ENCODE data around the gene ZFAND5.

The ZFAND5 gene

GRCh38 chr9:72315510-72316311 lies 49.3 kb downstream of the ZFAND5 start:
- no peaks in the 10 kb centered on the region for H3K27me3 ChIP-seq (ENCODE audit: low read depth, low read length)
- H3K27ac ChIP-seq (ENCODE audit: low read length): no peak overlapping the region
- no peaks in the 10 kb centered on the region for H3K9me3 ChIP-seq (ENCODE audit: control insufficient read depth in 1 of 2, low read length in 2 of 2)
- peak overlapping the region; percentile 19 to 53 for H3K4me3 ChIP-seq (ENCODE audit: low read depth in 1 of 2, low read length in 2 of 2)
- H3K4me1 ChIP-seq (ENCODE audit: control insufficient read depth in 1 of 2, insufficient read depth in 2 of 2, low read length in 2 of 2): peaks cover 0 to 24% of the 10 kb centered on the region in 2 donors
- no peaks in the 10 kb centered on the region for H3K36me3 ChIP-seq (ENCODE audit: control insufficient read depth in 1 of 2, insufficient read depth in 2 of 2, low read length in 2 of 2)

- Histone ChIP-seq H3K36me3 (ENCODE audit: control insufficient read depth in 1 of 2, insufficient read depth in 2 of 2, low read length in 2 of 2) (no peaks in the 10 kb centered on the region), H3K4me3 (ENCODE audit: low read depth in 1 of 2, low read length in 2 of 2) (peak overlapping the region; percentile 19 to 53), H3K4me1 (ENCODE audit: control insufficient read depth in 1 of 2, insufficient read depth in 2 of 2, low read length in 2 of 2) (peaks cover 0 to 24% of the 10 kb centered on the region in 2 donors), H3K27ac (ENCODE audit: low read length) (peak overlapping the region; percentile 67), H3K9me3 (ENCODE audit: control insufficient read depth in 1 of 2, low read length in 2 of 2) (no peaks in the 10 kb centered on the region), H3K27me3 (ENCODE audit: low read depth, low read length) (no peaks in the 10 kb centered on the region)
These were observed 49.9 kb downstream of the ZFAND5 start for GRCh38 chr9:72315089-72315509.

GRCh38 chr9:72313507-72313906 lies 51.5 kb downstream of the ZFAND5 start:
- Histone ChIP-seq H3K27me3 (ENCODE audit: low read depth, low read length) (no peaks in the 10 kb centered on the region), H3K9me3 (ENCODE audit: control insufficient read depth in 1 of 2, low read length in 2 of 2) (no peaks in the 10 kb centered on the region), H3K36me3 (ENCODE audit: control insufficient read depth in 1 of 2, insufficient read depth in 2 of 2, low read length in 2 of 2) (no peaks in the 10 kb centered on the region), H3K4me1 (ENCODE audit: control insufficient read depth in 1 of 2, insufficient read depth in 2 of 2, low read length in 2 of 2) (peaks cover 4 to 24% of the 10 kb centered on the region in 2 donors), H3K4me3 (ENCODE audit: low read depth in 1 of 2, low read length in 2 of 2) (no peak overlapping the region), H3K27ac (ENCODE audit: low read length) (no peak overlapping the region)

- H3K36me3 ChIP-seq (ENCODE audit: control insufficient read depth in 1 of 2, insufficient read depth in 2 of 2, low read length in 2 of 2): no peaks in the 10 kb centered on the region
- H3K27me3 ChIP-seq (ENCODE audit: low read depth, low read length): no peaks in the 10 kb centered on the region
- H3K4me1 ChIP-seq (ENCODE audit: control insufficient read depth in 1 of 2, insufficient read depth in 2 of 2, low read length in 2 of 2): peaks cover 4 to 24% of the 10 kb centered on the region in 2 donors
- H3K9me3 ChIP-seq (ENCODE audit: control insufficient read depth in 1 of 2, low read length in 2 of 2): no peaks in the 10 kb centered on the region
- no peak overlapping the region for H3K4me3 ChIP-seq (ENCODE audit: low read depth in 1 of 2, low read length in 2 of 2)
- H3K27ac ChIP-seq (ENCODE audit: low read length): no peak overlapping the region
These were observed 52.5 kb downstream of the ZFAND5 start for GRCh38 chr9:72312386-72312987.

- no peak overlapping the region for H3K4me3 ChIP-seq (ENCODE audit: low read depth in 1 of 2, low read length in 2 of 2)
- H3K27ac ChIP-seq (ENCODE audit: low read length): no peak overlapping the region
These were observed 55.5 kb downstream of the ZFAND5 start for GRCh38 chr9:72309364-72310133.

GRCh38 chr9:72306761-72307160 lies 58.2 kb downstream of the ZFAND5 start:
- no peak overlapping the region for H3K27ac ChIP-seq (ENCODE audit: low read length)

More at GRCh38 chr9:72309364-72310133, 55.5 kb downstream of the ZFAND5 start:
- H3K27me3 ChIP-seq (ENCODE audit: low read depth, low read length): no peaks in the 10 kb centered on the region
- no peaks in the 10 kb centered on the region for H3K9me3 ChIP-seq (ENCODE audit: control insufficient read depth in 1 of 2, low read length in 2 of 2)
- H3K36me3 ChIP-seq (ENCODE audit: control insufficient read depth in 1 of 2, insufficient read depth in 2 of 2, low read length in 2 of 2): no peaks in the 10 kb centered on the region
- H3K4me1 ChIP-seq (ENCODE audit: control insufficient read depth in 1 of 2, insufficient read depth in 2 of 2, low read length in 2 of 2): peaks cover 5 to 14% of the 10 kb centered on the region in 2 donors

GRCh38 chr9:72305707-72306106 lies 59.3 kb downstream of the ZFAND5 start:
- Histone ChIP-seq H3K9me3 (ENCODE audit: control insufficient read depth in 1 of 2, low read length in 2 of 2) (no peaks in the 10 kb centered on the region), H3K4me1 (ENCODE audit: control insufficient read depth in 1 of 2, insufficient read depth in 2 of 2, low read length in 2 of 2) (peaks cover 4 to 10% of the 10 kb centered on the region in 2 donors), H3K4me3 (ENCODE audit: low read depth in 1 of 2, low read length in 2 of 2) (peak overlapping the region; percentile 34 to 44), H3K27me3 (ENCODE audit: low read depth, low read length) (no peaks in the 10 kb centered on the region), H3K36me3 (ENCODE audit: control insufficient read depth in 1 of 2, insufficient read depth in 2 of 2, low read length in 2 of 2) (no peaks in the 10 kb centered on the region), H3K27ac (ENCODE audit: low read length) (peak overlapping the region; percentile 74)

More at GRCh38 chr9:72306761-72307160, 58.2 kb downstream of the ZFAND5 start:
- Histone ChIP-seq H3K4me1 (ENCODE audit: control insufficient read depth in 1 of 2, insufficient read depth in 2 of 2, low read length in 2 of 2) (peaks cover 4 to 10% of the 10 kb centered on the region in 2 donors), H3K27me3 (ENCODE audit: low read depth, low read length) (no peaks in the 10 kb centered on the region), H3K4me3 (ENCODE audit: low read depth in 1 of 2, low read length in 2 of 2) (no peak overlapping the region), H3K36me3 (ENCODE audit: control insufficient read depth in 1 of 2, insufficient read depth in 2 of 2, low read length in 2 of 2) (no peaks in the 10 kb centered on the region), H3K9me3 (ENCODE audit: control insufficient read depth in 1 of 2, low read length in 2 of 2) (no peaks in the 10 kb centered on the region)

GRCh38 chr9:72305102-72305546 lies 59.9 kb downstream of the ZFAND5 start:
- Histone ChIP-seq H3K9me3 (ENCODE audit: control insufficient read depth in 1 of 2, low read length in 2 of 2) (no peaks in the 10 kb centered on the region), H3K27ac (ENCODE audit: low read length) (peak overlapping the region; percentile 74), H3K4me1 (ENCODE audit: control insufficient read depth in 1 of 2, insufficient read depth in 2 of 2, low read length in 2 of 2) (peaks cover 4 to 10% of the 10 kb centered on the region in 2 donors), H3K36me3 (ENCODE audit: control insufficient read depth in 1 of 2, insufficient read depth in 2 of 2, low read length in 2 of 2) (no peaks in the 10 kb centered on the region), H3K4me3 (ENCODE audit: low read depth in 1 of 2, low read length in 2 of 2) (peak overlapping the region; percentile 34 to 44), H3K27me3 (ENCODE audit: low read depth, low read length) (no peaks in the 10 kb centered on the region)

GRCh38 chr9:72304538-72304937 lies 60.5 kb downstream of the ZFAND5 start:
- Histone ChIP-seq H3K4me3 (ENCODE audit: low read depth in 1 of 2, low read length in 2 of 2) (peak overlapping the region; percentile 26 to 34), H3K4me1 (ENCODE audit: control insufficient read depth in 1 of 2, insufficient read depth in 2 of 2, low read length in 2 of 2) (peaks cover 4 to 7% of the 10 kb centered on the region in 2 donors), H3K27ac (ENCODE audit: low read length) (peak overlapping the region; percentile 74), H3K36me3 (ENCODE audit: control insufficient read depth in 1 of 2, insufficient read depth in 2 of 2, low read length in 2 of 2) (no peaks in the 10 kb centered on the region), H3K9me3 (ENCODE audit: control insufficient read depth in 1 of 2, low read length in 2 of 2) (no peaks in the 10 kb centered on the region), H3K27me3 (ENCODE audit: low read depth, low read length) (no peaks in the 10 kb centered on the region)

Data from muscle layer of duodenum (tissue), 2 donors.